NCI-H345 (cell line): ENCODE measurements around the gene C1RL.

ENCODE experiments used
- DNase-seq: peaks from one replicate; lab custom pipeline; 2025; lab: John Stamatoyannopoulos, UW

C1RL gene

DNA sequence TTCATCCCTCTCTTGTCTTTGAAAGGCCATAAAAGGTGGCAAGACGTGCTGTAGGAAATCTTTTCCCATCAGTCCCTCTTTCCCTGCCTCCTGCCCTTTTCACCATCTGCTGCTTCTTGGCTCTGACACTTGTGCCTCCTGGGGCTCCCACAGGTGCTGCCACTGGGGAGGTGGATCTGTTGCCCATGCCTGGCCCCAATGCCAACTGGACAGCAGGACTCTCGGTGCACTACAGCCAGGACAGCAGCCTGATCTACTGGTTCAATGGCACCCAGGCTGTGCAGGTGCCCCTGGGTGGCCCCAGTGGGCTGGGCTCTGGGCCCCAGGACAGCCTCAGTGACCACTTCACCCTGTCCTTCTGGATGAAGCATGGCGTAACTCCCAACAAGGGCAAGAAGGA lies 27.7 kb upstream of the C1RL start:
- no peak for DNase-seq

- DNase-seq: no peak
Observed at GRCh38 chr12:7136071-7136470, 27.1 kb upstream of the C1RL start.

- DNase-seq: no peak
Observed at GRCh38 chr12:7134396-7135166, 25.6 kb upstream of the C1RL start.

- DNase-seq: no peak
Observed at GRCh38 chr12:7131502-7131866, 22.5 kb upstream of the C1RL start.

GRCh38 chr12:7130701-7131501 lies 21.9 kb upstream of the C1RL start:
- DNase-seq: peak; percentile 65

DNA sequence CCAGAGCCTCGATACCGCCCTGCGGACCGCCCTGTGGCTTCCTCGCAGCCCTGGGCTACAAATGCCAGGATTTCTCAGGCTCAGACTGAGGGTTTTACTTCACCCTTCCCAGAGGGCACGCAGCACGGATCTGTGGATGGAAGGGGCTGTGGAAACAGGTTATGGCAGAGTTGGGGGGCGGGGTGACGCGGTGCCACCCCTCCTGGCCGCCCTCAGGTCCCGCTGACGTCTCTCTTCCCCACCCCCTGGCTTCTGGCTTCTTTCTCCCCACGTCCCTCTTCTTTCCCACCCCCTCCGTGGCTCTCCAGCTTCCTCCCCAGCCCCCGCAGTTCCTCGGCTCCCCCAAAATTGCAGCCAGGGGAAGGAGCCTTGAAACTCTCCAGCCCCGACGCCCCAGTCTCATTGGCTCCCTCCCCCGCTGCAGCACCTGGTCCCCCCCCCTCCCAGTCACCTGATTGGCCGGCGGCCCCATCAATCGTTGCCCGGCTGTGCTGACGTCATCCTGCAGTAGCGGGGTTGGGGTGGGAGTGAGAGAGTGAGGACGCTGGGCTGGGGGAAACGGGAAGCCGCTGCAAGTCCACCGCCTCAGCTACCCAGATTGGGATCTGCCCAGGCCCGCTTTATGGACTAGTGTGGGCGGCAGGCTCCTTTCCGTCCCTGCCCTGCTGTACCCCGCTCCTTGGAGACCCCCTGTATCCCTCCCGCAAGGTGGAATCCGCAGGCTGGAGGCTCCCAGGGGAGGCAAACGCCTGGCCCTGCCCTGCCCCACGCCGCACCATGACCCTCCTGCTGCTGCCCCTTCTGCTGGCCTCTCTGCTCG lies 21.1 kb upstream of the C1RL start, which contains the start of gene CLSTN3:
Gene CLSTN3, plus strand, starts transcription at position 500 of the 820 bp plus-strand sequence. Its CDS starts 278 bp downstream, at position 778.
- peak; percentile 87 for DNase-seq

DNA sequence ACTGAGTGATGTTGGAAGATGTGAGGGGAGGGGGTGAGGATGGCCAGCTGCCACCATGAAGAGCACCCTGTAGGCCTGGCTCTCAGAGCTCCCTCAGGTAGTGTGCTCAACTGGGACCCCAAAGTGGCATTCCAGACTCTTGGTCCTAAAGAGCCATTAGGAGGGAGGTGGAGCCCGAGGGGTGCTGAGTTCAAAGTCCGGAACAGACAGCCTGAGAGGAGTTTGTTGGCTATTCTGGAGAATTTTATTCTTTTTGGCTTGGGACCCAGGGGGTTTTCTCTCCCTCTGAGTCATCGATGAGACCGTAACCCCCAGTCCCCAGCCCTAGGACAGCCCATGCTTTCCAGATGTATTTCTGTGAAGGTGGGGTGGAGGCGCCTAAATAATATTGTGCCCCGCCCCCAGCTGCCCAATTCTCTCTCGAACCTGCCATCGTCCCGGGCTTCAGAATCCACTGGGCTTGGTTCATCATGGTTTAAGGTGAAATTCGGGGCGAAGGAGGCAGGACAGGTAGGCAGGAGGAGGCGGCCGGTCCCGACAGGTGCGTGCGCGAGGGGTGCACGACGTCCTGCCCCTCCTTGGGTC lies 20.4 kb upstream of the C1RL start:
- no peak for DNase-seq

DNA sequence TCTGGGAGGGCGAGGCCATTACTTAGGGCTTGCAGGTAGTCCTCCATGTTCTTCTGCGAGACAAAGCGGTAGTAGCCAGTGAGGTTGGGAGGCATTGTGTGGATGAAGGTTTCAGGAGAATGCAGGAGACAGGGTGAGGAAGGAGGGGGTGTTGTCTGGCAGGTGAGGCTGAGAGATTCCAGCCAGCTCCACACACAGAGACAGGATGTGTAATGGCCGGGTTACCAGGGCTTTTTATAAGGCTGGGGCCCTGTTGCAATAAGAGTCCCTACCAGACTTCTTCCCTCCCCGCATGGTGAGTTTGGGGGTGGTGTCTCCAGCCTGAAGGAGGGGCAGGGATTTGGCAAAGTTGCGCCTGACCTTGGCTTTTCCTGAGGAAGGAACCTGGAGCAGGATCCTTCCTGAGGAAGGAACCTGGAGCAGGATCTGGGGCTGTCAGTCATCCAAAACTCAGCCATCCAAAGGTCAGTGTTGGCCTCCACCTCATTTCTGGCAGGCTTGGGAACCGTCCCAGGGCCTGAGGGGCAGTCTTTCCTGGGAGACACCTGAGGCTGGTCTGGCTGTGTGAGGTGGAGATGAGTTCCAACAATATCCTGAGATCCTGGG lies 19.8 kb upstream of the C1RL start, which contains the start of gene RBP5:
Gene RBP5, minus strand, starts transcription at position 209 of the 606 bp plus-strand sequence. Its CDS starts 114 bp downstream, at position 95.
- DNase-seq: no peak

- DNase-seq: no peak
Observed at GRCh38 chr12:7127916-7128626, 19.1 kb upstream of the C1RL start.

- no peak for DNase-seq
Observed at GRCh38 chr12:7125632-7126227, 16.7 kb upstream of the C1RL start.

- no peak for DNase-seq
Observed at GRCh38 chr12:7123806-7124522, 14.9 kb upstream of the C1RL start.

DNA sequence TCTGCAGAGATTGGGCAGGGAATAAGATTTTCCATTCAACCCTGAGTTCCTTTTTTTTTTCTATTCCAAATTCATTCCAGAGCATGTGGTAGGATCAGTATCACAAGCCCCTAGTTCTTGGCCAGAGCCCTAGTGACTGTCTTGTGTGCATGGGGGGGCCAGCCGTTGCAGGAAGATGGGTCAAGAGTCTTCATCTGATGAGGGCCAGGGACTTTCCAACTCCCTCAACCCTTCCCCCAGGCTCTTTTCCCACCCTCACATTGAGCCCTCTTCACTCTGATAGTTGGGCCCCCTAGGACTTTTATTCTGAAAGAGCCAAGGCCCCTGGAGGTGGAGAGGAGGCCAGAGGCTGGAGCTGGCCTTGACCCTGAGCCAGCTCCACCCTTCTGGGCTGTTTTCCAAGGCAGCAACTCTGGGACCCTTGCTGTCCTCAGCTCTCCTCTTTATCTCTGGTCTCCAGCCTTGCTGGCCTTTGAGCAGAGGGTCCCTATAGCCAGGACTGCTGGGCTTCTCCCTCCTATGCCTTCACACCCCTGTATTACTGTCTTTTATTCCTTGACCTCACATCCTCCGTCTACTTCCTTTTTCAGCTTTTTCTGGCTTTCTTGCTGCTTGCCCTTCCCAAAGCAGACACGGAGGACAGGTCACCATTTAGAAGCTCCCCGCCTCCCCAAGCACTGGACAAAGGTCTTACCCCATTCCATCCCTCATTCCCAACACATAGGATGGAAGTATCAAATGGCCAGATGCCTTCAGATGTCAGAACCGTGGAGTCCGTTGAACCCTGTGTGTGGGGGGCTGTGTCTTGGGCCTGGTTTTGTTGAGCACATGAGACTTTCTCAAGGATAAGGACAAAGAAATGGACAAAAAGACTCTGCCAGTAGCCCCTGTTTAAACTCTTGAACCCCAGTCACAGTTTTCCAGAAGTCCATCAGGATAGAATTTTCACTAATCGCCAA lies 14.1 kb upstream of the C1RL start:
- no peak for DNase-seq

GRCh38 chr12:7121324-7121723 lies 12.3 kb upstream of the C1RL start:
- no peak for DNase-seq

DNA sequence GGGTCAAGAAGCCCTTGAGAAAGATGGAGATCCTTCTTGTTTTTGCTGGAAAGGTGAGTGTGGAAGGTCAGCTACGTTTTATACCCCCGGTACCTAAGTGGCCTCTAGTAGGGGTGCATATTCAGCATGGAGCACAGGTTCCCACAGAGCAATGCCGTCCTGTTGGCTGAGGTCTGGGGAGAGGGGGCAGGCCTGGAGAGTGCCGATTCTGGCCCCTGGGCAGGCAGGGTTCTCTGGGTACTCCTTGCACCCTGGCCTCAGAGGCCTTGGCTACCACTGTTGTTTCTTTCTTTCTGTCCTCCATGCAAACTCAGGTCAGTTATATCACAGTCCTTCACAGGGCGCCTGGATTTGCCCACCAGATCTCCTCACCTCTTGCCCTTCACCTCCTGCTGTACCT lies 11.2 kb upstream of the C1RL start:
- DNase-seq: no peak

GRCh38 chr12:7118881-7119280 lies 9.9 kb upstream of the C1RL start:
- DNase-seq: no peak

DNA sequence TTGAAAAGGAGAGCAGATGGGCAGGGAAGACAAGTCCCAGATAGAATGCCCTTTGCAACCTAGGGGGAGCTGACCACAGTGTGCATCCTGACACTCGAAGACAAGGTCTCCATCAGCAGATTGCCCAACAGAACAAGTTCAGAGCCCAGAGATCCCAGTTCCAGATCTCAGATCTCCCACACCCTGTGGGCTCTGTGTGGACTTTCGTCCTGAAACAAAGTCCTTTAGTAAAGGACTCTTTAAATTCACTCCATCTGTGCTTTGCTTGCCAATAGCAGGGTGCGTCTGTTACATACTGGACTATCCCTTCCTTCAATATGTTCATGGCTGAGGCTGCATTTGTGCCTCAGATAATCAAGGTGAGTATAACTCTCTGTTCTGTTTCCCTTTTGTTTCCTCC lies 8.7 kb upstream of the C1RL start:
- no peak for DNase-seq

GRCh38 chr12:7116916-7117315 lies 7.9 kb upstream of the C1RL start:
- DNase-seq: no peak

DNA sequence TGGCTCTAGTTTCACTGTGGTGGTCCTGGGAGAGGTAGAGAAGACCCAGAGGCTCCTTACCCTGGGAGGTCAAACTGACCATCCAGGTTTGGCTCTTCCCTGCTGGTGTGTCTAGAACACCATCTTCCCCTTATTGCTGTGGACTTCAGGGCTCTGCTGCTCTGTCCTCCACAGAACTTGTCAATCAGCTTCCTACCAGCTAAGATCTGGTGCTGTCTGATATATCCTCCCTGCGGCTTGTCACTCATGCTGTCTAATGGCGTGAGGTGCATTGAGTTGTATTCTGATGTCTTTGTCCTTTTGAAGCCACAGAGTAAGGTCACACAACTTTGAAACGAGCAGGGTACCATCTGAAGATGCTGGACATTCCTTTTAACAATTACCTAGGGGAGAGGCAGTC lies 7.2 kb upstream of the C1RL start:
- no peak for DNase-seq

DNA sequence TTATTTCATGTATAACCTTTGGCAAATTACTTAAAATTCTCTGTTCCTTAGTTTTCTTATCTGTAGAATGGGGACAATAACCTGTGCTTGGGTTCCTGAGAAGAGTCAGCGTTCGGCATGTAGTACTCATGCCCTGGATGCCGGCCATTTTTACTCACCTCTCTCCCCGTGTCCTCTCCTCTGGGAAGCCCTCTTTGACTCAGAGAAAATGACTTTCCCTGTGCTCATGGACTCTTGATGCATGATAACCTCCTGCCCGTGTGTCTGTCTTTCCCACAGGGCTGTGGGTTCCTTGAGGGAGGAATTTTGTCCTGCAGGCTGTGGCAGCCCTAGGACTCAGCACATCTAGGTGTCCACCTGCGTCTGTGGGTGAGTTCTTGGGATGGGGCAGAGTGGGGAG lies 5.8 kb upstream of the C1RL start:
- no peak for DNase-seq
